Upper lobe of left lung (tissue), 4 donors: ENCODE data around the gene GALNS.

Experiments used
- CTCF ChIP-seq, 6 experiments: fragments of 450-650 bp in 4 of 6; fragments of 200-600 bp in 2 of 6; sonication (generic) in 2 of 6; IDR thresholded peaks; one replicate each; pipeline ENCODE4 v1.5.1; 2016 to 2019; ENCODE audit warnings: antibody characterized with exemption in 6 of 6
- POLR2AphosphoS5 ChIP-seq, 2 donors: sonication (generic); formaldehyde crosslinking; IDR thresholded peaks; one replicate each; pipeline ENCODE4 v1.5.1; 2017; ENCODE audit warnings: antibody characterized with exemption in 2 of 2

GRCh38 chr16:88784074-88784855 is 72.5 kb downstream of the GALNS start:
- peak; percentile 46 to 74 (median 59) for TF ChIP-seq CTCF (IDR thresholded peaks at IDR 0.05)
- TF ChIP-seq POLR2AphosphoS5 (IDR thresholded peaks at IDR 0.05), result peak in 1 of 2 donors; percentile 46
